ENCODE results near the gene GBGT1. TPM values are rescaled to one million over a fixed set of nuclear protein-coding genes. Genes with fewer than 3 reads are reported as not detected.
A peak's percentile ranks its signal among the peaks of the same experiment; 100 is the strongest.

GBGT1 gene
- polyA plus RNA-seq, 1 of the 3 experiments (the other 2 are of a cell fraction): 0.51 TPM

DNA sequence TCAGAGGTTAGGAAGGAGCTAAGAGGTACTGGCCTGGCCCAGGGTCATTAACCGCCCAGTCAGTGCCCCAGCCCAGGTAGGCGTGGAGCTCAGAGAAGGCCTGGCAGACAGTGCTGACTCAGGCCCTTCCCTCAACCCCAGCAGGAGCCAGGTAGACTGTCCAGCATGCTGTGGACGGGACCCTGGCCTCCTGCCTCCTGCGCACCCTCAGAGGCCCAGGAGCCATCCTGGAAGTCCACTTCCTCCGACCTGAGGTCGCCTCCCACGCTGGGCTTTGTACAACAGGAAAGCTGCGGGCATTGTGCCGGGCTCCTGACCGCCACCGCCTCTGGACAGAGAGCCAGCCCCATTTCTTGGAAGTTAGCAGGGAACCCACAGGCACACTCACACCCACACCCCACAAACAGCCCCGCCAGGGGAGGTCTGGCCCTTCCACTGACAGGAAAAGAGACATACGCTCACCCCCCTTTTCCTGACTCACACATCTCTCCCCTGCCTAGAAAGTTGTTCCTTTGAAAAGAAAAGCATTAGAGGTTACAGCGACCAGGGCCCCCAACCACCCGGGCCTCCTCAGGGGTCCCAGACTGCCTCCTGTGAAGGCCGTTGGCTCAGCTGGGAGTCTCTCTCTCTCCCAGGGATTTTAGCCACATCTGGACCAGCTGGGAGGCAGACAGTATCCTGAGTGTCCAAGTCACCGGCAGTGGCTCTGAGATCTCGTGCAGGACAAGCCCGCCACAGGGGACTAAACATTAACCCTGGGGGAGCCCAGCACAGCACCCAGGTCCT lies 50.4 kb downstream of the GBGT1 start:
- TF ChIP-seq SIN3A (IDR thresholded peaks at IDR 0.05; ENCODE audit: borderline replicate concordance, low read depth, low read length): no peak
- no peak for TF ChIP-seq FOSL2 (IDR thresholded peaks at IDR 0.05; ENCODE audit: borderline replicate concordance, low read depth)
- no peak for TF ChIP-seq TCF12 (IDR thresholded peaks at IDR 0.05)
- TF ChIP-seq, protein P1, sequence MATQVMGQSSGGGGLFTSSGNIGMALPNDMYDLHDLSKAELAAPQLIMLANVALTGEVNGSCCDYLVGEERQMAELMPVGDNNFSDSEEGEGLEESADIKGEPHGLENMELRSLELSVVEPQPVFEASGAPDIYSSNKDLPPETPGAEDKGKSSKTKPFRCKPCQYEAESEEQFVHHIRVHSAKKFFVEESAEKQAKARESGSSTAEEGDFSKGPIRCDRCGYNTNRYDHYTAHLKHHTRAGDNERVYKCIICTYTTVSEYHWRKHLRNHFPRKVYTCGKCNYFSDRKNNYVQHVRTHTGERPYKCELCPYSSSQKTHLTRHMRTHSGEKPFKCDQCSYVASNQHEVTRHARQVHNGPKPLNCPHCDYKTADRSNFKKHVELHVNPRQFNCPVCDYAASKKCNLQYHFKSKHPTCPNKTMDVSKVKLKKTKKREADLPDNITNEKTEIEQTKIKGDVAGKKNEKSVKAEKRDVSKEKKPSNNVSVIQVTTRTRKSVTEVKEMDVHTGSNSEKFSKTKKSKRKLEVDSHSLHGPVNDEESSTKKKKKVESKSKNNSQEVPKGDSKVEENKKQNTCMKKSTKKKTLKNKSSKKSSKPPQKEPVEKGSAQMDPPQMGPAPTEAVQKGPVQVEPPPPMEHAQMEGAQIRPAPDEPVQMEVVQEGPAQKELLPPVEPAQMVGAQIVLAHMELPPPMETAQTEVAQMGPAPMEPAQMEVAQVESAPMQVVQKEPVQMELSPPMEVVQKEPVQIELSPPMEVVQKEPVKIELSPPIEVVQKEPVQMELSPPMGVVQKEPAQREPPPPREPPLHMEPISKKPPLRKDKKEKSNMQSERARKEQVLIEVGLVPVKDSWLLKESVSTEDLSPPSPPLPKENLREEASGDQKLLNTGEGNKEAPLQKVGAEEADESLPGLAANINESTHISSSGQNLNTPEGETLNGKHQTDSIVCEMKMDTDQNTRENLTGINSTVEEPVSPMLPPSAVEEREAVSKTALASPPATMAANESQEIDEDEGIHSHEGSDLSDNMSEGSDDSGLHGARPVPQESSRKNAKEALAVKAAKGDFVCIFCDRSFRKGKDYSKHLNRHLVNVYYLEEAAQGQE (IDR thresholded peaks at IDR 0.05; ENCODE audit: low read depth, low read length): no peak
- no peak for TF ChIP-seq EP300 (IDR thresholded peaks at IDR 0.05; ENCODE audit: borderline replicate concordance in 1 of 2, low read depth in 1 of 2, low read length in 1 of 2)
- no peak for TF ChIP-seq RXRA (IDR thresholded peaks at IDR 0.05; ENCODE audit: borderline replicate concordance, low read depth)
- H3K36me3 ChIP-seq (replicated peaks in 1 of 2; ENCODE audit: control insufficient read depth in 1 of 2, insufficient read depth in 2 of 2, low read length in 1 of 2): peaks cover 6 to 25% of the 10 kb centered on the region in 2 experiments
- H3K27me3 ChIP-seq (ENCODE audit: insufficient read depth): no peaks in the 10 kb centered on the region
- no peak overlapping the region for H3K4me3 ChIP-seq (ENCODE audit: low read depth in 2 of 2, low read length in 1 of 2)
- peak overlapping the region; percentile 9 to 99; a peak in 3 of 4 replicates for H3K27ac ChIP-seq (ENCODE audit: low read depth in 2 of 2, low read length in 1 of 2)
- POLR2A ChIA-PET: interaction anchor here (1.2 to 2.0 kb wide), 6 partner anchors 9 to 65 kb away, joined by 3 to 16 read pairs (median 6); no protein-coding TSS in a partner anchor
- whole genome bisulfite sequencing (ENCODE audit: low lambda C conversion rate): 81% methylated on average over 8 of the region's 19 CpGs
- no peaks in the 10 kb centered on the region for H3F3A ChIP-seq (replicated peaks; ENCODE audit: insufficient read depth)
- H4K20me1 ChIP-seq (ENCODE audit: insufficient read depth): peaks cover 69% of the 10 kb centered on the region
- H3K9me3 ChIP-seq: no peaks in the 10 kb centered on the region
- H3K4me1 ChIP-seq (ENCODE audit: control insufficient read depth in 1 of 2, insufficient read depth in 2 of 2, low read depth in 1 of 2, low read length in 1 of 2): peaks cover 14 to 69% of the 10 kb centered on the region in 2 experiments
- H2AFZ ChIP-seq (ENCODE audit: low read depth): no peak overlapping the region
- peak overlapping the region; percentile 63; the same call in 1 of the 2 replicates for H3K4me2 ChIP-seq
- CTCF ChIA-PET: interaction anchor here (1.0 to 30.3 kb wide), 5 partner anchors 11 to 91 kb away, joined by 4 to 810 read pairs (median 59); no protein-coding TSS in a partner anchor
- H3K9ac ChIP-seq: no peak overlapping the region
- no peak for DNase-seq
- no peaks in the 10 kb centered on the region for H3K9me2 ChIP-seq
- peaks cover 26% of the 10 kb centered on the region; the same call in 1 of the 2 replicates for H3K79me2 ChIP-seq (ENCODE audit: insufficient read depth)

DNA sequence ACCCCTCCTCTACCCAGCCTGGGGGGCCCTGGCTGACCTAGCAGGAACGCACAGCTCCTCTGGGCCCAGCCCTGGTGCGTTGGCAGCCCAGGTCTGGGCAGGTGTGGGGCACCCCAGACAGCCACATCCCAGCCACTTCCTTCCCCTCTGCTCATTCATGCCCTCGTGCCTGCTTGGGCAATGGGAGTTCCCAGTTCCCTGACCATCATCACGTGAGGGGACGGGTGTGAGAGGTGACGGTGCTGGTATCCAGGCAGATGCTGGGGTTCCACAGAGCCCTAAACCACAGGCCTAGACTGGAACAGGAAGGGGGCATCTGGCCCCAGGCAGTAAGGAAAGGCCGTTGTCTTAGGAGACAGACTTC lies 51.1 kb downstream of the GBGT1 start:
- peaks cover 13 to 31% of the 10 kb centered on the region in 2 experiments for H3K36me3 ChIP-seq (replicated peaks in 1 of 2; ENCODE audit: control insufficient read depth in 1 of 2, insufficient read depth in 2 of 2, low read length in 1 of 2)
- POLR2A ChIA-PET: no interaction called here
- peaks cover 26% of the 10 kb centered on the region; the same call in 1 of the 2 replicates for H3K79me2 ChIP-seq (ENCODE audit: insufficient read depth)
- WGBS (ENCODE audit: low lambda C conversion rate): 88% methylated on average over 6 of the region's 7 CpGs
- no peaks in the 10 kb centered on the region for H3F3A ChIP-seq (replicated peaks; ENCODE audit: insufficient read depth)
- H3K4me3 ChIP-seq (ENCODE audit: low read depth in 2 of 2, low read length in 1 of 2): no peak overlapping the region
- H3K9me2 ChIP-seq: no peaks in the 10 kb centered on the region
- peaks cover 68% of the 10 kb centered on the region for H4K20me1 ChIP-seq (ENCODE audit: insufficient read depth)
- CTCF ChIA-PET: interaction anchor here (3.5 to 30.3 kb wide), 4 partner anchors 10 to 90 kb away, joined by 12 to 810 read pairs (median 72); no protein-coding TSS in a partner anchor
- DNase-seq: no peak
- no peaks in the 10 kb centered on the region for H3K9me3 ChIP-seq
- no peak overlapping the region for H2AFZ ChIP-seq (ENCODE audit: low read depth)
- H3K9ac ChIP-seq: no peak overlapping the region
- H3K4me2 ChIP-seq: no peak overlapping the region
- peaks cover 14 to 62% of the 10 kb centered on the region in 2 experiments for H3K4me1 ChIP-seq (ENCODE audit: control insufficient read depth in 1 of 2, insufficient read depth in 2 of 2, low read depth in 1 of 2, low read length in 1 of 2)
- H3K27ac ChIP-seq (ENCODE audit: low read depth in 2 of 2, low read length in 1 of 2): peak overlapping the region in 1 of 2 experiments; percentile 99; a peak in 2 of 4 replicates
- no peaks in the 10 kb centered on the region for H3K27me3 ChIP-seq (ENCODE audit: insufficient read depth)
- TF ChIP-seq, protein P2, sequence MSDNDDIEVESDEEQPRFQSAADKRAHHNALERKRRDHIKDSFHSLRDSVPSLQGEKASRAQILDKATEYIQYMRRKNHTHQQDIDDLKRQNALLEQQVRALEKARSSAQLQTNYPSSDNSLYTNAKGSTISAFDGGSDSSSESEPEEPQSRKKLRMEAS (IDR thresholded peaks at IDR 0.05; ENCODE audit: low read depth): no peak
- no peak for TF ChIP-seq CHD2 (IDR thresholded peaks at IDR 0.05; ENCODE audit: low read length, partially characterized antibody)
- no peak for TF ChIP-seq FOXM1 (IDR thresholded peaks at IDR 0.05; ENCODE audit: low read depth)
- no peak for TF ChIP-seq RCOR1 (IDR thresholded peaks at IDR 0.05; ENCODE audit: low read length)
- no peak for TF ChIP-seq TAF1 (IDR thresholded peaks at IDR 0.05; ENCODE audit: borderline replicate concordance, low read depth, low read length)
- TF ChIP-seq, protein P3, sequence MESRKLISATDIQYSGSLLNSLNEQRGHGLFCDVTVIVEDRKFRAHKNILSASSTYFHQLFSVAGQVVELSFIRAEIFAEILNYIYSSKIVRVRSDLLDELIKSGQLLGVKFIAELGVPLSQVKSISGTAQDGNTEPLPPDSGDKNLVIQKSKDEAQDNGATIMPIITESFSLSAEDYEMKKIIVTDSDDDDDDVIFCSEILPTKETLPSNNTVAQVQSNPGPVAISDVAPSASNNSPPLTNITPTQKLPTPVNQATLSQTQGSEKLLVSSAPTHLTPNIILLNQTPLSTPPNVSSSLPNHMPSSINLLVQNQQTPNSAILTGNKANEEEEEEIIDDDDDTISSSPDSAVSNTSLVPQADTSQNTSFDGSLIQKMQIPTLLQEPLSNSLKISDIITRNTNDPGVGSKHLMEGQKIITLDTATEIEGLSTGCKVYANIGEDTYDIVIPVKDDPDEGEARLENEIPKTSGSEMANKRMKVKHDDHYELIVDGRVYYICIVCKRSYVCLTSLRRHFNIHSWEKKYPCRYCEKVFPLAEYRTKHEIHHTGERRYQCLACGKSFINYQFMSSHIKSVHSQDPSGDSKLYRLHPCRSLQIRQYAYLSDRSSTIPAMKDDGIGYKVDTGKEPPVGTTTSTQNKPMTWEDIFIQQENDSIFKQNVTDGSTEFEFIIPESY (IDR thresholded peaks at IDR 0.05; ENCODE audit: borderline replicate concordance, low read depth): no peak
- TF ChIP-seq MXI1 (IDR thresholded peaks at IDR 0.05; ENCODE audit: low read depth, low read length): no peak
- TF ChIP-seq GATA2 (CRISPR knock-in tag; IDR thresholded peaks at IDR 0.05): no peak
- TF ChIP-seq, protein P4, sequence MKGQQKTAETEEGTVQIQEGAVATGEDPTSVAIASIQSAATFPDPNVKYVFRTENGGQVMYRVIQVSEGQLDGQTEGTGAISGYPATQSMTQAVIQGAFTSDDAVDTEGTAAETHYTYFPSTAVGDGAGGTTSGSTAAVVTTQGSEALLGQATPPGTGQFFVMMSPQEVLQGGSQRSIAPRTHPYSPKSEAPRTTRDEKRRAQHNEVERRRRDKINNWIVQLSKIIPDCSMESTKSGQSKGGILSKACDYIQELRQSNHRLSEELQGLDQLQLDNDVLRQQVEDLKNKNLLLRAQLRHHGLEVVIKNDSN (IDR thresholded peaks at IDR 0.05; ENCODE audit: borderline replicate concordance, low read depth): no peak
